Mucosa of descending colon (tissue), 3 donors: Measurements from ENCODE around the gene ANO6. TPM values are rescaled to one million over a fixed set of nuclear protein-coding genes. Genes with fewer than 3 reads are reported as not detected.

ENCODE experiments used
- ATAC-seq: fragments of 200-7000 bp; cut with Tn5 transposase; one replicate; pipeline ENCODE4 v1.9.1; 2020; ENCODE audit warnings: mild to moderate bottlenecking, moderate library complexity
- DNase-seq, 3 donors: peaks; one replicate each; pipeline ENCODE4 v3.0.0-alpha.2; 2020
- H3K36me3 ChIP-seq: fragments of 200-600 bp; one replicate; pipeline ENCODE4 v1.8.0; 2021; ENCODE audit warnings: low read depth, mild to moderate bottlenecking
- H3K4me1 ChIP-seq: fragments of 200-600 bp; one replicate; pipeline ENCODE4 v1.8.0; 2021; ENCODE audit warnings: low read depth, mild to moderate bottlenecking
- H3K4me3 ChIP-seq: fragments of 200-600 bp; one replicate; pipeline ENCODE4 v1.8.0; 2021; ENCODE audit warnings: mild to moderate bottlenecking
- H3K9me3 ChIP-seq: fragments of 200-600 bp; one replicate; pipeline ENCODE4 v1.8.0; 2021; ENCODE audit warnings: mild to moderate bottlenecking
- intact Hi-C, 2 donors: fragments of 100-400 bp; cut with DNase I in 1 of 2; cut with micrococcal nuclease in 1 of 2; formaldehyde crosslinking; loops; one replicate each; pipeline versions ENCODE4 v1.11.0 to v1.11.1; 2022; cut with DNase I, micrococcal nuclease
- total RNA-seq, 3 donors: library from RNA; stranded (reverse); fragmentation: NEBNext Ultra II Directional in 2 of 3; extraction: Animal tissue kit (Norgen Biotek cat#: 25700) in 2 of 3; gene quantifications; one replicate each; pipeline versions ENCODE4 v1.2.1 to v1.2.4, GENCODE V29; 2021 to 2023
- TF ChIP-seq, protein P1 (sequence below): fragments of 200-600 bp; IDR thresholded peaks from one replicate; pipeline ENCODE4 v1.8.0; 2022; ENCODE audit warnings: antibody characterized with exemption, mild to moderate bottlenecking
- donor health status: DM: no; HTN: no; CAD: no; lungs with moderate emphysema.
- donor health status: DM: no; HTN: no; CAD: no.
- donor health status: DM: no; HTN: yes; CAD: no.

The ANO6 gene
- total RNA-seq, 3 donors from 2014 or later, result 7.8 to 65.8 (median 15.2) TPM

DNA sequence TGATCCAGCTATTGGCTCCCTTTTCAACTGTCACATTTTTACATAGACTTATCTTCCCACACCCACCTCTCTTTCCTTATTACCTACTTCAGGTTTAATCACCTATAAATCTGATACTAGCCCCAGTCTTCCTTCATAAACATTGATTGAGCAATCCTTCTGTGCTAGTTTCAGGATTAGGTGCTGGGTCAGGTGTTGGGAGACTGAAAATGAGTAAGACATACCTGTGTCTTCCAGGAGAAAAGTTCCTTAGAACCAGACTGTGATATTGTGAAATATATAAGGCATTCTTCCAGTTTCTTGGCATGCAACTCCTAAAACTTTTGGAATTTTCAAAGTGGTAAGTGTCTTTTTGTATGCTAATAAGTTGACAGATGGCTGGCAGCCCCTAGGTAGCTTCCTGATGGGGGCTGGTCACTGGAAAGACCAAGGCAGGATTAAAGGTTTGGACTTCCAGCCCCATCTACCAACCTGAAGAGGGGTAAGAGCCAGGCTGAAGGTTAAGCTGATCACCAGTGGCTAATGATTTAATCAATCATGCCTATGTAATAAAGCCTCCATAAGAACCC is 4.6 kb downstream of the ANO6 start:
- no peaks in the 10 kb centered on the region for H3K9me3 ChIP-seq
- H3K36me3 ChIP-seq, result no peaks in the 10 kb centered on the region
- TF ChIP-seq, protein P1, sequence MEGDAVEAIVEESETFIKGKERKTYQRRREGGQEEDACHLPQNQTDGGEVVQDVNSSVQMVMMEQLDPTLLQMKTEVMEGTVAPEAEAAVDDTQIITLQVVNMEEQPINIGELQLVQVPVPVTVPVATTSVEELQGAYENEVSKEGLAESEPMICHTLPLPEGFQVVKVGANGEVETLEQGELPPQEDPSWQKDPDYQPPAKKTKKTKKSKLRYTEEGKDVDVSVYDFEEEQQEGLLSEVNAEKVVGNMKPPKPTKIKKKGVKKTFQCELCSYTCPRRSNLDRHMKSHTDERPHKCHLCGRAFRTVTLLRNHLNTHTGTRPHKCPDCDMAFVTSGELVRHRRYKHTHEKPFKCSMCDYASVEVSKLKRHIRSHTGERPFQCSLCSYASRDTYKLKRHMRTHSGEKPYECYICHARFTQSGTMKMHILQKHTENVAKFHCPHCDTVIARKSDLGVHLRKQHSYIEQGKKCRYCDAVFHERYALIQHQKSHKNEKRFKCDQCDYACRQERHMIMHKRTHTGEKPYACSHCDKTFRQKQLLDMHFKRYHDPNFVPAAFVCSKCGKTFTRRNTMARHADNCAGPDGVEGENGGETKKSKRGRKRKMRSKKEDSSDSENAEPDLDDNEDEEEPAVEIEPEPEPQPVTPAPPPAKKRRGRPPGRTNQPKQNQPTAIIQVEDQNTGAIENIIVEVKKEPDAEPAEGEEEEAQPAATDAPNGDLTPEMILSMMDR, result no peak
- peaks cover 15% of the 10 kb centered on the region for H3K4me1 ChIP-seq
- DNase-seq (no peak), ATAC-seq (peak; percentile 13)
- H3K4me3 ChIP-seq, result no peak overlapping the region
- intact Hi-C loops, result no loop called here

GRCh38 chr12:45220969-45221368 is 5.1 kb downstream of the ANO6 start:
- no peaks in the 10 kb centered on the region for H3K36me3 ChIP-seq
- peaks cover 15% of the 10 kb centered on the region for H3K4me1 ChIP-seq
- intact Hi-C loops, result no loop called here
- H3K9me3 ChIP-seq, result no peaks in the 10 kb centered on the region
- no peak overlapping the region for H3K4me3 ChIP-seq
- TF ChIP-seq, protein P1, result no peak
- DNase-seq (no peak), ATAC-seq (no peak)

- H3K4me3 ChIP-seq, result no peak overlapping the region
- ATAC-seq (no peak), DNase-seq (no peak)
- intact Hi-C loops, result no loop called here
- no peaks in the 10 kb centered on the region for H3K36me3 ChIP-seq
- TF ChIP-seq, protein P1, result no peak
- H3K4me1 ChIP-seq, result peaks cover 6% of the 10 kb centered on the region
- no peaks in the 10 kb centered on the region for H3K9me3 ChIP-seq
These were observed 8.0 kb downstream of the ANO6 start for GRCh38 chr12:45223868-45224267.

DNA sequence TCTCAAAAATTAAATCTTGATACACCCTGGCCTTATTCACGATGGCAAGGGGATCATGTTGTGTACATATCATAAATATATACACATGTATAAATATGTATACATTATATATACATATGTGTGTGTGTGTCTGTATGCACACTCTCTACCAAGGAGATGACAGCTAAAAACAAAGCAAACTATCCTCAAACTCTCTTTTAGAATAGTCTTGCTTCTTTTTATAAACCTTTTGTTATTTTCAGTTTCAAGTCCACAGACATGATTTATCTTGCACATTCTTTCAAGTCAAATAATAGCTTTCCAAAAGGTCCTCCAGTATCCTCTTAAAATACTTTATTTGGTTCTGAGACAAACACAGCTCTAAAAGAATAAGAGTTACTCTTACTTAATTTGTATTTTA is 8.4 kb downstream of the ANO6 start:
- no peak for DNase-seq
- no peaks in the 10 kb centered on the region for H3K36me3 ChIP-seq
- peaks cover 6% of the 10 kb centered on the region for H3K4me1 ChIP-seq
- intact Hi-C loops, result no loop called here
- H3K9me3 ChIP-seq, result no peaks in the 10 kb centered on the region
- no peak overlapping the region for H3K4me3 ChIP-seq
- no peak for ATAC-seq
- TF ChIP-seq, protein P1, result no peak

- peaks cover 2% of the 10 kb centered on the region for H3K4me1 ChIP-seq
- intact Hi-C loops, result no loop called here
- TF ChIP-seq, protein P1, result no peak
- no peaks in the 10 kb centered on the region for H3K9me3 ChIP-seq
- H3K4me3 ChIP-seq, result no peak overlapping the region
- H3K36me3 ChIP-seq, result no peaks in the 10 kb centered on the region
- DNase-seq (no peak), ATAC-seq (no peak)
These were observed 10.1 kb downstream of the ANO6 start for GRCh38 chr12:45226021-45226420.
